ELR (cell line): ENCODE measurements around the gene POU6F2.
"Not testable (repeated sequence)": the region's sequence is repeated elsewhere in the genome, so short reads cannot be mapped to it uniquely, and the experiment has no call there.

ENCODE experiments used
- DNase-seq: peaks from one replicate; pipeline ENCODE4 v3.0.0-alpha.2; 2015; ENCODE audit warnings: low read depth

POU6F2 gene, protein sequence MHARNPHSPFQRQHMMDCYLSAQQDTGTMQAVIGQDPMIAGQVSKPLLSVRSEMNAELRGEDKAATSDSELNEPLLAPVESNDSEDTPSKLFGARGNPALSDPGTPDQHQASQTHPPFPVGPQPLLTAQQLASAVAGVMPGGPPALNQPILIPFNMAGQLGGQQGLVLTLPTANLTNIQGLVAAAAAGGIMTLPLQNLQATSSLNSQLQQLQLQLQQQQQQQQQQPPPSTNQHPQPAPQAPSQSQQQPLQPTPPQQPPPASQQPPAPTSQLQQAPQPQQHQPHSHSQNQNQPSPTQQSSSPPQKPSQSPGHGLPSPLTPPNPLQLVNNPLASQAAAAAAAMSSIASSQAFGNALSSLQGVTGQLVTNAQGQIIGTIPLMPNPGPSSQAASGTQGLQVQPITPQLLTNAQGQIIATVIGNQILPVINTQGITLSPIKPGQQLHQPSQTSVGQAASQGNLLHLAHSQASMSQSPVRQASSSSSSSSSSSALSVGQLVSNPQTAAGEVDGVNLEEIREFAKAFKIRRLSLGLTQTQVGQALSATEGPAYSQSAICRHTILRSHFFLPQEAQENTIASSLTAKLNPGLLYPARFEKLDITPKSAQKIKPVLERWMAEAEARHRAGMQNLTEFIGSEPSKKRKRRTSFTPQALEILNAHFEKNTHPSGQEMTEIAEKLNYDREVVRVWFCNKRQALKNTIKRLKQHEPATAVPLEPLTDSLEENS

DNA sequence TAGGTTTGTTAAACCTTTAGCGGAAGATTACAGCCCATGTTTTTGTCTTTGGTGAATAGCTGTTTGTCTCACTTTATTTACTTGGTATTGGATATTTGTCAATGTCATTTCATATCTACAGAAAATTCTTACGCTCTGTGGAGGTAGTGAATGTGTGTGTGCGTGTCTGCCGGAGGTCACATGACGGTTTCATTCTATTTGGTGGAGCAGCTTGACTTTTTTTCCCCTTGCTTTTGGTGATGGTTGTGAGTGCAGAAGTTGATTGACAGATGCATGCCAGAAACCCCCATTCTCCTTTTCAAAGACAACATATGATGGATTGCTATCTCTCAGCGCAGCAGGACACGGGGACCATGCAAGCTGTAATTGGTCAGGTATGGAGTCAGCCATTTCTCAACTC is at the start of gene POU6F2:
Gene POU6F2, plus strand, starts transcription at position 225 of the 400 bp plus-strand sequence. Its CDS starts 45 bp downstream, at position 270.
- no peak for DNase-seq

DNA sequence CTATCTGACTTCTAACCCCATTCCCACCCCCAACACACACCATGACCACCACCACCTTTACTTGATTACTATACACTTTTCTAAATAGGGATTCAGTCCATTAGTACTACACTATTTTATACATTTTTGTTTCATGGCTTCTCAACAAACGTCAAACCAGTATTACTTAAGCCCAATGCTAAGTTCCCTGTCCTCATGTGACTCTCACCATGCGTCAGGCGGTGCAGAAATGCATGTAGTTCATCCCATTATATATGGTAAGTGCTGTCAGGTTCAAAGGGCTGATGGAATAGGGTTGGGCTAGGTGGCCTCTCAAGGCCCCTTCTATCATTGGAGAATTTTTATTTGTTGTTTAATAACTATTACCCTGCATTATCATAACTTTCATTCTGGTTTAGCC is 49.2 kb upstream of the POU6F2 start:
- no peak for DNase-seq

DNA sequence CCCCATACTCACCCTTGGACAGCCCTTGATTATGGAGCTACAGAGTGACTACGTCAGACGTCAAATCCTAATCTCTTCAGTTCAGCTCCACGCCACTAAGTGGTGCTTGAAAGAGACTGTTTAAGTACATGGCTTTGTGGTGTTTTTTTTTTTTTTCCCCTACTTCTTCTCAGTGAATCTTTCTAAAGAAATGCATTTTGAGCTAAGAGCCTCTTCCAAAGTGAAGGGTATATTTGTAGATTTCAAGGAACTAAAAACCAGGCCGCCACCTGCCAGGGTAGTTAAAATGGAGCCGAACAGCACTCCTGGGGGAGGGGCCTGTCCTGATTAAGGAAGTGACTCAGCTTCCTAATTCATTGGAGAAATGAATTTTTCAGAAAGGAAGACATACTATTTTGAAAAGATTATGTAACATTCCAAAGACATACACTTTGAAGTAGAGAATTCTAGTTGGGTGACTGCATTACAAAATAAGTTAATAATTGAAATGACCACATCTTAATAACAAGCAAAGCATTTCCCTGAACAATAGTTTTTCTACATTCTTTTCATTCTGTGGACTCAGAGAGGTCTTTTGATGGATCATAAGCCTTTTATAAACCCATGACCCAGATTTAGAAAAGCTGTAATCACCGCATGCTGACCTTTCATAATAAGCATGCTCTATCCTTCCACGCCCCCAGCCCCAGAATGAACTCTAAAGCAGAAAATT is 48.1 kb upstream of the POU6F2 start:
- peak; percentile 10 for DNase-seq

GRCh38 chr7:38932509-38933168 is 45.1 kb upstream of the POU6F2 start:
- DNase-seq, result peak; percentile 67

- no peak for DNase-seq
Observed at GRCh38 chr7:38934051-38934450, 43.7 kb upstream of the POU6F2 start.

GRCh38 chr7:38934536-38934935 is 43.2 kb upstream of the POU6F2 start:
- DNase-seq, result no peak

DNA sequence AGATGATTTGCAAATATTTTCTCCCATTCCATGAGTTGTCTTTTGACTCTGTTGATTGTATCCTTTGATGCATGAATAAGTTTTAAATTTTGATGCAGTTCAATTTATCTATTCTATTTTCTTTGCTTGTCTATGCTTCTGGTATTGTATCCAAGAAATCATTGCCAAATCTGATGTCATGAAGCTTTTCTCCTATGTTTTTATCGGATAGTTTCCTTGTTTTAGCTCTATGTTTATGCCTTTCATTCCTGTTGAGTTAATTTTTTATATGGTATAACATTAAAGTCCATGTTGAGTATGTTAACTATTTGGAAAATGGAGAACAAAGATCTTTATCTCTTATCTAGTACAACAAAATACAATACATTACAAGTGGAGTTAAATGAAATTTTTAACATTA is 41.1 kb upstream of the POU6F2 start:
- DNase-seq, result no peak

DNA sequence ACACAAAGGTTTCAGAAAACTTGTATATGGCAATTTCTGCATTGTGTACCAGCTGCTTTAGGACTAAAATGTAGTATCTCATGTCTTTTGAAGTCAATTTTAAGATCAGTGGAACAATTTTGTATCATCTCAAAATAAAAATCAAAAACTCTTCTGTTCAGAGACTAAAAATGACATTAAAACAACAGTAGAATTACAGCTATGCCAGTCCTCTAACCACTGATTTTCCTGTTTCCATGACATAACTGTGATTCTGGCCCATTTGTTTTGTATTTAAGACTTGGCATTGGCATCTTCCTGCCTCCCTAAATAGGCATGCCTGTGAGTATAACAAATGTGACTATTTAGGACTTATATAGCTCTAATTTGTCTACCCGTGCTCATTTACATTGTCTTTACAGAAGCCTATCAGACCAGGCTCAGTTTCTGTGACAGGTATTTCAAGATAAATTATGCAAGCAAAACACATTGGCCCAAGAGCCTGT is 39.7 kb upstream of the POU6F2 start:
- no peak for DNase-seq

- DNase-seq, result no peak
Observed at GRCh38 chr7:38938589-38938988, 39.1 kb upstream of the POU6F2 start.

GRCh38 chr7:38940774-38941173 is 36.9 kb upstream of the POU6F2 start:
- DNase-seq, result no peak

- DNase-seq, result no peak
Observed at GRCh38 chr7:38942431-38943051, 35.2 kb upstream of the POU6F2 start.

DNA sequence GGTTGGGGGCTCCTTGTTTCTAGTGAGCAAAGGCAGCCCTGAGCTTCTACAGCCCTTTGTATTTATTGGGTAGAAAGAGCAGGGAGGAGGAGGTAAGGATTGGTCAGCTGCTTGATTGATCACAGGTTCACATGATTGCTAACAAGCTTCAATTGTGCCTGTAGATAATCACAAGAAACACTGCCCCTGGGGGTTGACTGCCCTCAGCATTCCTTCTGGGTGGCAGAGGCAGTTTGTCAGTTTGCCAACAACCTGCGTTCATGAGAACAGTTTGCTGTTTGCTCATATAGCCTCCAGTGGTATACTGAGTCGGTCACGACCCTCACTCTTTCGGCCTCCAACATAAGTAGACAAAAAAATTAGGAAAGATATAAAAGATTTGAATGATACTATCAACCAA is 30.2 kb upstream of the POU6F2 start:
- not testable (repeated sequence) for DNase-seq

- peak; percentile 23 for DNase-seq
Observed at GRCh38 chr7:38950309-38950708, 27.4 kb upstream of the POU6F2 start.

GRCh38 chr7:38951213-38951612 is 26.5 kb upstream of the POU6F2 start:
- no peak for DNase-seq

DNA sequence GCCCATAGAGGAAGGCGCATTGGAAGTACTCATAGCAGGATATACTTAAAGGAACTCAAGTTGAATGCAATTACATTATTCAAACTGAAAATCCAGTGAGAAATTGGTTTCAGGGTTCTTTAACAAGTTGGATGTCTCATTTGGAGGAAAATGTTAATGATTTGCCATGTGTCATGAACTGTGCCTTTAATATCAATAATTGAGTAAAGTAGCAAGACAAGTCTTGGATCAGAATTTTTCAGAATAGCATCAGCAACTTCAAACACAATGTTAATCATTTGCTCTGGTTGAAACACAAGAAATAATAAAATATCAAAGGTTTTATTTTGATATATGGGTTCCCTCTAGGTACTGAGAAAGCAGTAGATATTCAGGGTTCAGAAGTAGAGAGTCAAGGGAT is 24.5 kb upstream of the POU6F2 start:
- DNase-seq, result no peak

GRCh38 chr7:38953971-38954370 is 23.7 kb upstream of the POU6F2 start:
- no peak for DNase-seq

GRCh38 chr7:38955892-38956291 is 21.8 kb upstream of the POU6F2 start:
- no peak for DNase-seq

- DNase-seq, result no peak
Observed at GRCh38 chr7:38962028-38962427, 15.7 kb upstream of the POU6F2 start.

- DNase-seq, result no peak
Observed at GRCh38 chr7:38964921-38965320, 12.8 kb upstream of the POU6F2 start.

GRCh38 chr7:38973760-38974159 is 3.9 kb upstream of the POU6F2 start:
- DNase-seq, result no peak

GRCh38 chr7:38975944-38976392 is 1.7 kb upstream of the POU6F2 start:
- DNase-seq, result no peak

DNA sequence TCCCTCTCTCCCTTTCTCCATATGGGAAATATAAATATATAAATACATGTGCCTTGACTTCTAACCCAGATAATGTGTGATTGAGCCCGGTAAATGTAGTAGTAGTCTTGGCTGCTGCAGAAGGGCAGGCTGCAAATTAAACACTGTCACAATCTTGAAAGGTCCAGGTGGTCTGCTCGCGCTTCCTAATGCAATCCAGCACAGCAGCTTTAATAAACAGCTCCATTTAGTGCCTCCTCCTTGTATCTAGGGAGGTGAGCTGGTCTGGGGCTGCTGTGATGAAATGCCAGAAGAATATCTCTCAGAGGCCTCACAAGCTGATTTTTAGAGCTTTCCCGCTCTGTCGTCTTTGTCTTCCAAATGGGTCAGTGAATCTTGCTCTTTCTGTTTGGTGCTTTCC is 782 bp downstream of the POU6F2 start:
- DNase-seq, result no peak
